ENCODE data around the gene IPCEF1. TPM values are rescaled to one million over a fixed set of nuclear protein-coding genes. Genes with fewer than 3 reads are reported as not detected.
A peak's percentile ranks its signal among the peaks of the same experiment; 100 is the strongest.

IPCEF1 gene
- total RNA-seq, 1 donor = 0.54 TPM

DNA sequence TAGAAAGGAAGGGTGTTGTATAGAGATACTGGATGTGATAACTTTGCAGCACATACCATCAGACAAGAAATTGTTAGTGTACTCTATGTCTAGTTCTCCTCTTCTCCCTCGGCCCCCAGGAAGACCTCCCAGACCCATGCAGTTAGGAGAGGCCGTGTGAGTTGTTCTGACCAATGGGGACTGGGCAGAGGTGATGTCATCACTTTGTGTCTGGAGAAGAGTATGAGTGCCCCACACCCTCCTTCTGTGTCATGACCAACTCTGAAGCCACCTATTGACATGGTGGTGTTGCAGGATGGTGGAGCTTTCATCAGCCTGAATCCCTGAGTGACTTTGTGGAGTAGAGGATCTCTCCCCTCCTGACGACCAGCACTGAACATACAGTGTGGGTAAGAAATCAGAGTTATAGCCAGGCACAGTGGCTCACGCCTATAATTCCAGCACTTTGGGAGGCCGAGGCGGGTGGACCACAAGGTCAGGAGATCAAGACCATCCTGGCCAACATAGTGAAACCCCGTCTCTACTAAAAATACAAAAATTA is 72.2 kb downstream of the IPCEF1 start:
- no peak for TF ChIP-seq CTCF (IDR thresholded peaks at IDR 0.05; ENCODE audit: insufficient read depth, low read length)
- H3K4me3 ChIP-seq (ENCODE audit: low read depth, low read length) = no peak overlapping the region
- DNase-seq (ENCODE audit: low read depth) = no peak

DNA sequence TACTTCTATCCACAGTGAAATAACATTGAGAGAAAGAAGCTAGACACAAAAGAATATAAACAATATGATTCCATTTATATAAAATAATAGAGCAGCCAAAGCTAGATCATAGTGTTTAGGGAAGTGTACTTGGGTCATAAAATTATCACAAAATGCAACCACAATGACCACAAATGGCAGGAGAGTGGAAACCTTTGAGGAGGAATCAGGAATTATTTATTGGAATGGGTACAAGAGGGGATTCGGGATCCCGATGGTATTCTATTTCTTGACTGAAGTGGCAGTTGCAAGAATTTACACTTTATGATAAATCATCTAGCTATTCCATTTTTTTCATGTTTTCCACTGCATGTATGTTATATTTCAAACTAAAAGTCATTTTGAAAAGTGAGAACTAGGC is 76.1 kb downstream of the IPCEF1 start:
- no peak for DNase-seq (ENCODE audit: low read depth)
- no peak for TF ChIP-seq CTCF (IDR thresholded peaks at IDR 0.05; ENCODE audit: insufficient read depth, low read length)
- no peak overlapping the region for H3K4me3 ChIP-seq (ENCODE audit: low read depth, low read length)

GRCh38 chr6:154277629-154278017 is 79.0 kb downstream of the IPCEF1 start:
- DNase-seq (ENCODE audit: low read depth) = no peak
- H3K4me3 ChIP-seq (ENCODE audit: low read depth, low read length) = no peak overlapping the region
- TF ChIP-seq CTCF (IDR thresholded peaks at IDR 0.05; ENCODE audit: insufficient read depth, low read length) = no peak

DNA sequence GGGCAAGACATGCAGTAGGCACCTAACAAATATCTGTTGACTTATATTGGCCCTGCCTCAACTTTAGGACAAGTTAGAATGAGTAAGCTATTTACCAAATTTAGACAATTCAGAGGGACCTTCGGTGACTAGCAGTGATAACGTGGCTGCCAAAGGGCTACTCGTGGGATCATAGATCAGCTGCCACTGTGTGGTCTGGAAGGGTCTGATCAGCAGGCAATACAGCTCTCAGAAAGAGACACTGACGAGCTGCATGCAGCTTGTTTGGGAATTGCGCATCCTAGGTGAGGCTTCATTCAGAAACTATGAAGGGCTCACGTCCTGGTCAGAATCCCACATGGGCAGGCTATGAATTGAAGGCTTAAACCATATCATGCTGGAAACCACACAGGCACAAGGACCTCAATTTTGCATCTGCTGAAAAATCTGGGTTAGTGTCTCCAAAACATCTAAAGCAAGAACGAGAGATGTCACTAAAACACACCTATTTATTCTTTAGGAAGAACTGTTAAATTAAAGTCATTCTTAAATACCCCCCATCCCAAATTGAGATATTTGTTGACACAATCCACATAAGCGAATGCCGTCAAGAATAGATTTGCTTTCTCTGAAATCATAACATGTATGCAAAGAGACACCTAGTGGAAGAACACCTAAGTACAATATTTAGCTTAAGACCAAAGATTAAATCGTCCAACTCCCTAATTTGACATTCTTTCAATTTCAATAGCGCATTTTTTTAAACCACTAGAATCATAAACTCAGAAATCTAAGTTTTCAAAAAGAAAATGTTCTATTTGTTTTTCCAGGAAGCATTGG is 79.6 kb downstream of the IPCEF1 start:
- peak; percentile 67 for DNase-seq (ENCODE audit: low read depth)
- H3K4me3 ChIP-seq (ENCODE audit: low read depth, low read length) = no peak overlapping the region
- TF ChIP-seq CTCF (IDR thresholded peaks at IDR 0.05; ENCODE audit: insufficient read depth, low read length) = peak; percentile 61

- DNase-seq (ENCODE audit: low read depth) = no peak
- no peak for TF ChIP-seq CTCF (IDR thresholded peaks at IDR 0.05; ENCODE audit: insufficient read depth, low read length)
- no peak overlapping the region for H3K4me3 ChIP-seq (ENCODE audit: low read depth, low read length)
These were observed 82.4 kb downstream of the IPCEF1 start for GRCh38 chr6:154274168-154274567.

- no peak for TF ChIP-seq CTCF (IDR thresholded peaks at IDR 0.05; ENCODE audit: insufficient read depth, low read length)
- no peak for DNase-seq (ENCODE audit: low read depth)
- no peak overlapping the region for H3K4me3 ChIP-seq (ENCODE audit: low read depth, low read length)
These were observed 88.1 kb downstream of the IPCEF1 start for GRCh38 chr6:154268486-154268885.

Measured in fibroblast of the aortic adventitia (primary cell).